GM12878 (cell line): ENCODE data around the gene UTP11. TPM values are rescaled to one million over a fixed set of nuclear protein-coding genes. Genes with fewer than 3 reads are reported as not detected.

Experiments used
- ATF3 ChIP-seq: IDR thresholded peaks from 2 replicates; pipeline ENCODE4 v1.6.1; 2011; ENCODE audit warnings: low read depth, mild to moderate bottlenecking, low read length, moderate library complexity, borderline replicate concordance; ENCODE audit errors: extremely low read depth
- BHLHE40 ChIP-seq, 2 experiments: fragments of 450-650 bp in 1 of 2; IDR thresholded peaks; 2 replicates each; pipeline ENCODE4 v1.6.1; 2011 to 2017; ENCODE audit warnings: low read depth in 2 of 2, borderline replicate concordance in 1 of 2, improper control_type of control experiment in 1 of 2, low read length in 1 of 2, mild to moderate bottlenecking in 1 of 2
- CEBPB ChIP-seq, 2 experiments: fragments of 150-350 bp in 1 of 2; IDR thresholded peaks; 2 replicates each; pipeline ENCODE4 v1.6.1; 2012 to 2014; ENCODE audit warnings: low read depth in 2 of 2, low read length in 2 of 2, borderline replicate concordance in 1 of 2, inconsistent platforms in 1 of 2
- DPF2 ChIP-seq: fragments of 450-650 bp; IDR thresholded peaks from 2 replicates; pipeline ENCODE4 v1.6.1; 2017; ENCODE audit warnings: mild to moderate bottlenecking
- EP300 ChIP-seq, 2 experiments: fragments of 150-350 bp in 1 of 2; IDR thresholded peaks; 2 replicates each; pipeline ENCODE4 v1.6.1; 2011 to 2012; ENCODE audit warnings: low read depth in 2 of 2, low read length in 2 of 2, borderline replicate concordance in 1 of 2, improper control_type of control experiment in 1 of 2, inconsistent platforms in 1 of 2; ENCODE audit not compliant: control insufficient read depth in 1 of 2
- FOXM1 ChIP-seq: IDR thresholded peaks from 2 replicates; pipeline ENCODE4 v1.6.1; 2012; ENCODE audit warnings: low read depth, mild to moderate bottlenecking, inconsistent platforms, low read length, moderate library complexity
- HDAC6 ChIP-seq: fragments of 200-600 bp; sonication (generic); IDR thresholded peaks from one replicate; pipeline ENCODE4 v1.8.0; 2017; ENCODE audit warnings: antibody characterized with exemption; ENCODE audit not compliant: unreplicated experiment
- IKZF1 ChIP-seq: fragments of 450-650 bp; conservative IDR thresholded peaks from 2 replicates; pipeline ENCODE4 v1.6.1; 2017; ENCODE audit warnings: antibody characterized with exemption, mild to moderate bottlenecking
- KLF5 ChIP-seq: fragments of 450-650 bp; IDR thresholded peaks from 2 replicates; pipeline ENCODE4 v1.6.1; 2014; ENCODE audit warnings: mild to moderate bottlenecking; ENCODE audit not compliant: partially characterized antibody
- MEF2B ChIP-seq: fragments of 450-650 bp; IDR thresholded peaks from 2 replicates; pipeline ENCODE4 v1.6.1; 2018; ENCODE audit warnings: mild to moderate bottlenecking, moderate library complexity; ENCODE audit not compliant: partially characterized antibody, poor library complexity, severe bottlenecking
- MTA3 ChIP-seq: IDR thresholded peaks from 2 replicates; pipeline ENCODE4 v1.6.1; 2012; ENCODE audit warnings: low read length, inconsistent platforms, borderline replicate concordance
- NR2C1 ChIP-seq: fragments of 450-650 bp; IDR thresholded peaks from 2 replicates; pipeline ENCODE4 v1.6.1; 2017; ENCODE audit warnings: antibody characterized with exemption, mild to moderate bottlenecking, moderate library complexity
- NR2C2 ChIP-seq: IDR thresholded peaks from 2 replicates; pipeline ENCODE4 v1.6.1; 2011; ENCODE audit warnings: borderline replicate concordance, low read depth; ENCODE audit not compliant: control insufficient read depth, insufficient read length
- RCOR1 ChIP-seq: conservative IDR thresholded peaks from 2 replicates; pipeline ENCODE4 v1.6.1; 2012; ENCODE audit warnings: low read depth, low read length, improper control_type of control experiment
- RUNX3 ChIP-seq: IDR thresholded peaks from 2 replicates; pipeline ENCODE4 v1.6.1; 2012; ENCODE audit warnings: low read length, inconsistent platforms
- SIX5 ChIP-seq: IDR thresholded peaks from 2 replicates; pipeline ENCODE4 v1.6.1; 2011; ENCODE audit warnings: mild to moderate bottlenecking, low read depth, low read length, moderate library complexity; ENCODE audit not compliant: severe bottlenecking
- SPI1 ChIP-seq: IDR thresholded peaks from 2 replicates; pipeline ENCODE4 v1.6.1; 2011; ENCODE audit warnings: low read depth, mild to moderate bottlenecking, low read length, moderate library complexity, borderline replicate concordance; ENCODE audit not compliant: insufficient read depth
- TBL1XR1 ChIP-seq: IDR thresholded peaks from 2 replicates; pipeline ENCODE4 v1.6.1; 2012; ENCODE audit warnings: low read depth, low read length, improper control_type of control experiment
- TCF3 ChIP-seq: IDR thresholded peaks from 2 replicates; pipeline ENCODE4 v1.6.1; 2012; ENCODE audit warnings: low read depth, mild to moderate bottlenecking, low read length, borderline replicate concordance; ENCODE audit not compliant: insufficient read depth
- ZBTB4 ChIP-seq: fragments of 450-650 bp; formaldehyde crosslinking; IDR thresholded peaks from 2 replicates; pipeline ENCODE4 v1.4.0; 2022; ENCODE audit warnings: mild to moderate bottlenecking, moderate library complexity
- ZNF217 ChIP-seq: fragments of 450-650 bp; IDR thresholded peaks from 2 replicates; pipeline ENCODE4 v1.6.1; 2017; ENCODE audit warnings: antibody characterized with exemption, mild to moderate bottlenecking
- polyA plus RNA-seq, 11 experiments: library from polyadenylated mRNA; depleted of rRNA in 4 of 11; unstranded in 6 of 11; stranded (reverse) in 5 of 11; fragments of >200 nt; fragmentation: Nextera tagmentation in 4 of 11; fragmentation: Illumina TruSeq in 1 of 11; extraction: Ambion mirVana in 4 of 11; extraction: Trizol in 1 of 11; gene quantifications; 1 replicate in 1 of 11; 2 replicates in 10 of 11; pipeline versions ENCODE4 v1.2.1 to v1.2.3, GENCODE V29; 2011 to 2016; ENCODE audit warnings: inconsistent platforms in 2 of 11, missing spikeins in 2 of 11, low read depth in 1 of 11
- total RNA-seq, 4 experiments: library from RNA; depleted of rRNA in 3 of 4; stranded (reverse); fragments of >200 nt in 3 of 4; fragmentation: Illumina TruSeq in 1 of 4; extraction: Trizol in 1 of 4; gene quantifications; 2 replicates each; pipeline versions ENCODE4 v1.2.1 to v1.2.3, GENCODE V29; 2013 to 2021

Gene UTP11
- total and polyA plus RNA-seq, 10 of the 15 experiments (the other 5 are each of a cell fraction or from before 2014, with no cell fraction given), result 34.5 to 146 (median 64.2) TPM

- no peak for TF ChIP-seq ZBTB4 (CRISPR knock-in tag)
- peak; percentile 97 for TF ChIP-seq IKZF1
- peak; percentile 65; the same call in 1 of the 2 replicates for TF ChIP-seq FOXM1
- TF ChIP-seq TCF3, result peak; percentile 70; the same call in 1 of the 2 replicates
- 0 out of 2 replicates have a peak, but pooled peaks have one; percentile 9 for TF ChIP-seq NR2C1
- TF ChIP-seq HDAC6, result no peak
- no peak for TF ChIP-seq NR2C2
- peak; percentile 79; the same call in 1 of the 2 replicates for TF ChIP-seq TBL1XR1
- peak; percentile 69; the same call in 1 of the 2 replicates for TF ChIP-seq ZNF217
- TF ChIP-seq EP300 (IDR thresholded peaks at IDR 0.05; ENCODE audit: borderline replicate concordance in 1 of 2, control insufficient read depth in 1 of 2, low read depth in 2 of 2, low read length in 2 of 2), result peak; percentile 57 to 70; a peak in 3 of 4 replicates
- TF ChIP-seq SPI1, result peak; percentile 50; the same call in 1 of the 2 replicates
- no peak for TF ChIP-seq SIX5
- TF ChIP-seq RCOR1, result no peak
- peak; percentile 96 for TF ChIP-seq MTA3
- no peak for TF ChIP-seq ATF3
- peak; percentile 96 for TF ChIP-seq DPF2
- peak; percentile 43 for TF ChIP-seq MEF2B
- peak; percentile 85 for TF ChIP-seq RUNX3
- TF ChIP-seq CEBPB (IDR thresholded peaks at IDR 0.05; ENCODE audit: borderline replicate concordance in 1 of 2, low read depth in 2 of 2, low read length in 2 of 2), result no peak
- TF ChIP-seq BHLHE40 (IDR thresholded peaks at IDR 0.05; ENCODE audit: borderline replicate concordance in 1 of 2, low read depth in 2 of 2, low read length in 1 of 2), result peak in 1 of 2 experiments; percentile 59; a peak in 3 of 4 replicates
- TF ChIP-seq KLF5, result peak; percentile 29
Measured at GRCh38 chr1:38029685-38030511, 17.4 kb downstream of the UTP11 start (continued).
